Lower lobe of right lung (tissue), 2 donors: Measurements from ENCODE around the gene CACNA1E. TPM values are rescaled to one million over a fixed set of nuclear protein-coding genes. Genes with fewer than 3 reads are reported as not detected.

Source experiments
- ATAC-seq, 2 donors: fragments of 200-7000 bp; cut with Tn5 transposase; one replicate each; pipeline ENCODE4 v1.9.1; 2020 to 2022; ENCODE audit warnings: mild to moderate bottlenecking in 2 of 2, moderate library complexity in 2 of 2
- DNase-seq: peaks from one replicate; pipeline ENCODE4 v3.0.0-alpha.2; 2020
- H3K27ac ChIP-seq: fragments of 200-600 bp; one replicate; pipeline ENCODE4 v1.8.0; 2022
- H3K27me3 ChIP-seq: fragments of 200-600 bp; one replicate; pipeline ENCODE4 v1.8.0; 2022; ENCODE audit warnings: low read depth
- H3K36me3 ChIP-seq: fragments of 200-600 bp; one replicate; pipeline ENCODE4 v1.8.0; 2022; ENCODE audit warnings: mild to moderate bottlenecking
- H3K4me1 ChIP-seq: fragments of 200-600 bp; one replicate; pipeline ENCODE4 v1.8.0; 2022
- H3K4me3 ChIP-seq: fragments of 200-600 bp; one replicate; pipeline ENCODE4 v1.8.0; 2022; ENCODE audit warnings: mild to moderate bottlenecking
- H3K9me3 ChIP-seq: fragments of 200-600 bp; one replicate; pipeline ENCODE4 v1.8.0; 2022
- intact Hi-C: fragments of 100-400 bp; cut with DNase I; formaldehyde crosslinking; loops from one replicate; pipeline ENCODE4 v1.11.0; 2022
- total RNA-seq: library from RNA; stranded (reverse); fragmentation: NEBNext Ultra II Directional; extraction: Animal tissue kit (Norgen Biotek cat#: 25700); gene quantifications from one replicate; pipeline ENCODE4 v1.2.1, GENCODE V29; 2021
- TF ChIP-seq, protein P1 (sequence below): fragments of 200-600 bp; IDR thresholded peaks from one replicate; pipeline ENCODE4 v1.8.0; 2022; ENCODE audit warnings: antibody characterized with exemption, mild to moderate bottlenecking
- donor health status: DM: no; HTN: yes; CAD: no; lungs with severe emphysema.

The CACNA1E gene
- total RNA-seq, 1 donor from 2014 or later, result 0.27 TPM

- H3K9me3 ChIP-seq, result no peaks in the 10 kb centered on the region
- no peak overlapping the region for H3K27ac ChIP-seq
- no peak for ATAC-seq
- H3K36me3 ChIP-seq, result no peaks in the 10 kb centered on the region
- intact Hi-C loops, result no loop called here
- no peak for DNase-seq
- H3K27me3 ChIP-seq, result no peaks in the 10 kb centered on the region
- H3K4me1 ChIP-seq, result no peaks in the 10 kb centered on the region
- TF ChIP-seq, protein P1, sequence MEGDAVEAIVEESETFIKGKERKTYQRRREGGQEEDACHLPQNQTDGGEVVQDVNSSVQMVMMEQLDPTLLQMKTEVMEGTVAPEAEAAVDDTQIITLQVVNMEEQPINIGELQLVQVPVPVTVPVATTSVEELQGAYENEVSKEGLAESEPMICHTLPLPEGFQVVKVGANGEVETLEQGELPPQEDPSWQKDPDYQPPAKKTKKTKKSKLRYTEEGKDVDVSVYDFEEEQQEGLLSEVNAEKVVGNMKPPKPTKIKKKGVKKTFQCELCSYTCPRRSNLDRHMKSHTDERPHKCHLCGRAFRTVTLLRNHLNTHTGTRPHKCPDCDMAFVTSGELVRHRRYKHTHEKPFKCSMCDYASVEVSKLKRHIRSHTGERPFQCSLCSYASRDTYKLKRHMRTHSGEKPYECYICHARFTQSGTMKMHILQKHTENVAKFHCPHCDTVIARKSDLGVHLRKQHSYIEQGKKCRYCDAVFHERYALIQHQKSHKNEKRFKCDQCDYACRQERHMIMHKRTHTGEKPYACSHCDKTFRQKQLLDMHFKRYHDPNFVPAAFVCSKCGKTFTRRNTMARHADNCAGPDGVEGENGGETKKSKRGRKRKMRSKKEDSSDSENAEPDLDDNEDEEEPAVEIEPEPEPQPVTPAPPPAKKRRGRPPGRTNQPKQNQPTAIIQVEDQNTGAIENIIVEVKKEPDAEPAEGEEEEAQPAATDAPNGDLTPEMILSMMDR, result no peak
- no peak overlapping the region for H3K4me3 ChIP-seq
These were observed 328.9 kb downstream of the CACNA1E start for GRCh38 chr1:181812208-181812607.

- Histone ChIP-seq H3K27ac (no peak overlapping the region), H3K4me3 (no peak overlapping the region), H3K9me3 (no peaks in the 10 kb centered on the region), H3K27me3 (no peaks in the 10 kb centered on the region), H3K36me3 (no peaks in the 10 kb centered on the region), H3K4me1 (no peaks in the 10 kb centered on the region)
- TF ChIP-seq, protein P1, result no peak
- ATAC-seq (no peak), DNase-seq (no peak)
- intact Hi-C loops, result no loop called here
These were observed 329.9 kb downstream of the CACNA1E start for GRCh38 chr1:181813266-181813665.

DNA sequence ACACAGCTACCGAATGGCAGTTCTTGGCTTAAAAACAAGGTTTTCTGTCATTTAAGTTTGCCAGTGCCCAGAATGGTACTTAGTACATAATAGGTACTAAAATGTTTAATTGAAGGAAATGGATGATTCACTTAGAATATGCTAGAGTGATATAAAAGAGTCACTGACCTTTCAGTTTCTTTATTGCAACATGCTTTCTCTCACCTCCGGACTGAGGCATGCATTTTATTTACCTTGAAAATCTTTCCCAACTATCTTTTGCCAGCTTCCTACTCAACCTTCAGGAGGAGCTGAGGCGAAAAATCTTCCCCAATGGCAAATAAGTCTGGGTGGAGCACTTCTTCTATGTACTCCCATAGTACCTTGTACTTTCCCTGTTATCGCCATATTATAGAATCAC is 333.3 kb downstream of the CACNA1E start:
- intact Hi-C loops, result no loop called here
- no peaks in the 10 kb centered on the region for H3K36me3 ChIP-seq
- no peak overlapping the region for H3K4me3 ChIP-seq
- no peak overlapping the region for H3K27ac ChIP-seq
- TF ChIP-seq, protein P1, result no peak
- ATAC-seq (no peak), DNase-seq (no peak)
- no peaks in the 10 kb centered on the region for H3K27me3 ChIP-seq
- H3K9me3 ChIP-seq, result no peaks in the 10 kb centered on the region
- H3K4me1 ChIP-seq, result no peaks in the 10 kb centered on the region

DNA sequence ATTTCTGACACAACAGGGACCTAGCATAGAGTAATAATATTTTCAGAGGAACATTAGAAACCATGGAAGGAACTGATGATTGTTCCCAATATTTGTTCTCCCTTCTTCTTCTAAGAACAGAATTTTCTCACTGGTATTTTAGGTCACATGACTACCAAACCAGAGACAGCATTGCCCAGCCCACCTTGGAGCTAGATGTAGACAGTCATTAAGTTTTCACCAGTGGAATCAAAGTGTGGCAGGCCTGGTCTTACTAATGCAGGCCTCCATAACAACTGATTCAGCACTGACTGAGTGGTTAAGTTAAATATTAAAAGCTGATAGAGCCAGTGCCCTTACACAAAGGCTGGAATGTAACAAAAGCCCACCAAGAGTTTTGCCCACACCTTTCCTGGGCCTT is 333.8 kb downstream of the CACNA1E start:
- H3K9me3 ChIP-seq, result no peaks in the 10 kb centered on the region
- DNase-seq (no peak), ATAC-seq (no peak)
- intact Hi-C loops, result no loop called here
- H3K4me1 ChIP-seq, result no peaks in the 10 kb centered on the region
- no peaks in the 10 kb centered on the region for H3K27me3 ChIP-seq
- TF ChIP-seq, protein P1, result no peak
- no peak overlapping the region for H3K27ac ChIP-seq
- H3K4me3 ChIP-seq, result no peak overlapping the region
- H3K36me3 ChIP-seq, result no peaks in the 10 kb centered on the region

DNA sequence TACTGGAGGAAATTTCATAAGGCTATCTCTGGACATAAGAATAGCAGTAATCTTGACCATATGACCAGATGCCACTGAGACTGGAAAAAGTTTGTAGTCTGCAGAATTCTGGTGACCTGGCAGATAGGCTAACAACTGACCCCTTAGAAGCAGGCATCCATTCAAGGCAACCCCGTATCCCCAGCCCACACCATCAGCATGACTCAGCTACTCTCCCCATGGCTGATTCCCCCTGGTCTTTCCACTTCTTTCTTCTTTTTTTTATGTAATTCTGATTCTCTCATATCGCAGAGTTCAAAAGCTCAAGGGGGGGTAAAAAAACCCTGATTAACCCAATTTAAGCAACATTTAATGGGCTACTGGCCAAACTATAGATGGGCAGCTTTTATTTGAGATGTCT is 335.1 kb downstream of the CACNA1E start:
- Histone ChIP-seq H3K36me3 (no peaks in the 10 kb centered on the region), H3K4me3 (no peak overlapping the region), H3K27ac (no peak overlapping the region), H3K27me3 (no peaks in the 10 kb centered on the region), H3K9me3 (no peaks in the 10 kb centered on the region), H3K4me1 (no peaks in the 10 kb centered on the region)
- DNase-seq (no peak), ATAC-seq (no peak)
- intact Hi-C loops, result no loop called here
- TF ChIP-seq, protein P1, result no peak

DNA sequence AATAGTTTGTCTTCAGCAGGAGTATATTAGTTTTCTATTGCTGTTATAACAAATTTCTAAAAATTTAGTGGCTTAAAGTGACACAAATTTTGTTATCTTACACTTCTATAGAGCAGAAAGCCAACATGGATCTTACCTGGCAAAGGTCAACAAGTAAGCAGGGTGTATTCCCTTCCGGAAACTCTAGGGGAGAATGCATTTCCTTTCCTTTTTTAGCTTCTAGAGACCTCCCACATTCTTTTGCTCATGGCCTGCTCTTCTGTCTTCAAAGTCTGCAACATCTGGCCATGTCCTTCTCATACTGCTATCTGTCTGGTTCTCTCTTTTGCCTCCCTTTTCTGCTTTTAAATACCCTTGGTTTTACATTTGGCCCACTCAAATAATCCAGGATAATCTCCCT is 335.6 kb downstream of the CACNA1E start:
- DNase-seq (no peak), ATAC-seq (no peak)
- intact Hi-C loops, result no loop called here
- no peaks in the 10 kb centered on the region for H3K4me1 ChIP-seq
- H3K27ac ChIP-seq, result no peak overlapping the region
- no peaks in the 10 kb centered on the region for H3K27me3 ChIP-seq
- no peaks in the 10 kb centered on the region for H3K36me3 ChIP-seq
- no peak overlapping the region for H3K4me3 ChIP-seq
- no peaks in the 10 kb centered on the region for H3K9me3 ChIP-seq
- TF ChIP-seq, protein P1, result no peak
